Spleen (tissue), 13 donors: ENCODE results near the gene RITA1. TPM values are rescaled to one million over a fixed set of nuclear protein-coding genes. Genes with fewer than 3 reads are reported as not detected.

ENCODE experiments used
- DNase-seq: peaks from one replicate; pipeline ENCODE4 v3.0.0-alpha.2; 2020
- H3K27ac ChIP-seq, 8 donors: fragments of 200-600 bp; sonication (generic) in 7 of 8; 1 replicate in 4 of 8; 2 replicates in 4 of 8; pipeline versions ENCODE4 v1.5.0 to v1.8.0; 2016 to 2021; ENCODE audit warnings: inconsistent platforms in 4 of 8, mild to moderate bottlenecking in 4 of 8, moderate library complexity in 1 of 8
- H3K27me3 ChIP-seq, 7 donors: fragments of 200-600 bp; sonication (generic) in 6 of 7; replicated peaks in 1 of 7; 1 replicate in 4 of 7; 2 replicates in 3 of 7; pipeline versions ENCODE4 v1.5.0 to v1.8.0; 2016 to 2021; ENCODE audit warnings: inconsistent platforms in 3 of 7, mild to moderate bottlenecking in 1 of 7
- H3K36me3 ChIP-seq, 6 donors: fragments of 200-600 bp; sonication (generic) in 5 of 6; 1 replicate in 4 of 6; 2 replicates in 2 of 6; pipeline versions ENCODE4 v1.5.0 to v1.8.0; 2016 to 2021; ENCODE audit warnings: inconsistent platforms in 2 of 6
- H3K4me1 ChIP-seq, 6 donors: fragments of 200-600 bp; sonication (generic) in 5 of 6; 1 replicate in 3 of 6; 2 replicates in 3 of 6; pipeline versions ENCODE4 v1.5.0 to v1.8.0; 2016 to 2021; ENCODE audit warnings: inconsistent platforms in 3 of 6
- H3K4me3 ChIP-seq, 8 donors: fragments of 200-600 bp; sonication (generic) in 7 of 8; 1 replicate in 4 of 8; 2 replicates in 4 of 8; pipeline versions ENCODE4 v1.5.0 to v1.8.0; 2016 to 2021; ENCODE audit warnings: inconsistent platforms in 4 of 8, mild to moderate bottlenecking in 4 of 8, moderate library complexity in 2 of 8
- H3K9me3 ChIP-seq, 8 donors: fragments of 200-600 bp; sonication (generic) in 7 of 8; 1 replicate in 4 of 8; 2 replicates in 4 of 8; pipeline versions ENCODE4 v1.5.0 to v1.8.0; 2016 to 2021; ENCODE audit warnings: inconsistent platforms in 4 of 8
- CTCF ChIP-seq, 11 experiments: fragments of 200-600 bp in 7 of 11; fragments of 450-650 bp in 4 of 11; sonication (generic) in 4 of 11; IDR thresholded peaks in 8 of 11; conservative IDR thresholded peaks in 3 of 11; 1 replicate in 7 of 11; 2 replicates in 4 of 11; pipeline versions ENCODE4 v1.4.0 to v1.8.0; 2016 to 2021; ENCODE audit warnings: antibody characterized with exemption in 11 of 11, inconsistent platforms in 4 of 11, mild to moderate bottlenecking in 1 of 11
- POLR2A ChIP-seq, 3 donors: fragments of 450-650 bp; IDR thresholded peaks; one replicate each; pipeline ENCODE4 v1.5.1; 2017; ENCODE audit warnings: antibody characterized with exemption in 3 of 3, mild to moderate bottlenecking in 1 of 3
- POLR2AphosphoS5 ChIP-seq, 3 donors: sonication (generic); formaldehyde crosslinking; IDR thresholded peaks; one replicate each; pipeline ENCODE4 v1.5.1; 2017; ENCODE audit warnings: antibody characterized with exemption in 3 of 3
- WGBS, 5 donors: extraction: QIAGEN DNeasy Blood & Tissue Kit in 3 of 5; methylation state at CpG; one replicate each; pipeline versions ENCODE4 v1.1.5 to v1.1.7; 2013 to 2018; 5-methylcytosine and 5-hydroxymethylcytosine counted together
- intact Hi-C: fragments of 100-400 bp; cut with DNase I; formaldehyde crosslinking; loops from one replicate; pipeline ENCODE4 v1.15.0; 2023; ENCODE audit warnings: low total_unique reads
- long read RNA-seq, 2 donors: transcript quantifications; one replicate each; lab custom pipeline, GENCODE V29; 2026
- polyA plus RNA-seq, 3 donors: library from polyadenylated mRNA; stranded (reverse); fragments of 200-250 nt; gene quantifications; one replicate each; pipeline ENCODE4 v1.2.1, GENCODE V29; 2013
- total RNA-seq, 7 donors: library from RNA; depleted of rRNA in 3 of 7; stranded (reverse); fragments of >200 nt in 3 of 7; fragmentation: NEBNext Ultra II Directional in 4 of 7; extraction: Animal tissue kit (Norgen Biotek cat#: 25700) in 4 of 7; gene quantifications; one replicate each; pipeline versions ENCODE4 v1.1.0 to v1.2.1, GENCODE V29; 2016 to 2021
- donor health status: healthy with polysubstance abuse.
- donor health status: DM: no; HTN: no; CAD: no; lungs with moderate emphysema.
- donor health status: DM: no; HTN: no; CAD: no.
- donor health status: Bipolar disorder and iron deficiency.
- donor health status: healthy.
- donor health status: DM: no; HTN: no; CAD: no.
- donor health status: DM: yes; HTN: yes; CAD: no.

The RITA1 gene, protein sequence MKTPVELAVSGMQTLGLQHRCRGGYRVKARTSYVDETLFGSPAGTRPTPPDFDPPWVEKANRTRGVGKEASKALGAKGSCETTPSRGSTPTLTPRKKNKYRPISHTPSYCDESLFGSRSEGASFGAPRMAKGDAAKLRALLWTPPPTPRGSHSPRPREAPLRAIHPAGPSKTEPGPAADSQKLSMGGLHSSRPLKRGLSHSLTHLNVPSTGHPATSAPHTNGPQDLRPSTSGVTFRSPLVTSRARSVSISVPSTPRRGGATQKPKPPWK
- total RNA-seq (10 to 100 TPM; 11.1 to 15.6 (median 11.9) TPM), polyA plus RNA-seq (10 to 100 TPM in 2 of 3 donors, 1 to 10 TPM in 1; 9.0 to 15.5 (median 13.0) TPM)
- long read RNA-seq, donor 1, transcript RITA1-201 (4 exons, 2,053 nt), result major isoform, 5 of 5 reads
- long read RNA-seq, donor 1, partial matches to known transcripts, result 0 of 5 reads
- long read RNA-seq, donor 1, other reads (novel, unspliced or antisense), result 0 of 5 reads
- long read RNA-seq, donor 2, transcript RITA1-201 (4 exons, 2,053 nt), result major isoform, 10 of 10 reads
- long read RNA-seq, donor 2, partial matches to known transcripts, result 0 of 10 reads
- long read RNA-seq, donor 2, other reads (novel, unspliced or antisense), result 0 of 10 reads

DNA sequence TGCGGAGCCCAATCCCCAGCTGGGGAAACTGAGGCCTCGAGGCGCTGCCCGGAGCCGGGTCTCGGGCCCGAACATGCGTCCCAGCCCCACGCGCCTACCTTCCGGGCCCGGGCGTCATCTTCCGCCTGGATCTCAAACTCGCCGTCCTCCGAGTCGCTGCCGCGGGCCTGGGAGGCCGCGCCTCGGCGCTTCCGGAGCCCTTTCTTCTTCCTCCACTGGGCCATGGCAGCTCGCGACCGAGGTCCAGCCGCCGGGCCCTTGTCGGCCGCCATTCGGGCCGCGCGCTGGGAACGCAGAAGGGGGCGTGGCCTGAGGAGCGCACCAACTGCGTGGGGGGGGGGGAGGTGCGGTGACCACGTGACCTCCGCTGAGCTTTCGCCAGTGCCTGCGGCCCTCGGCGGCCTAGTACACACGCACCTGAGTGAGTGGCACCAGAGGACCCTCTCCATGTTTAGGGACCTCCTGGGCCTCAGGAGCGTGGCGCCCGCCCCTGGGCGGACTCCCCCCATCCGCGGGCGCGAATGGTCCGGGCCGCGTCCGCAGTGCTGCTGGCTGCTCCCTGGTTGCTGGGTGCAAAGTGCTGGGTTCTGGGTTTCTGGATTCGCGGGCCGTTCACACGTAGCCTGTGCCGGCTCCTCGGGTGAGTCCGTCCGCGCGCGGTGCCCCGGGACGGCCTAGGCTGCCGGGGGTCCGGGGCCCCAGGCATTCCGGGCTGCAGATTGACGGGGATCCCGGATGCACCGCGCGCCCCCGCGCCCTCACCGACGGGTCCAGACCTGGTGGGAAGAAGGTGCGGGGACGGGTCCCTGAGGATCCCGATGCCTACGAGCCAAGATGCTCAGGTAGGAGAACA, at the start of gene RITA1, which contains the start of gene DDX54:
RITA1 (plus strand) TSS at position 542 of the 853 bp plus-strand sequence. CDS start 1,026 bp downstream, outside the sequence.
DDX54 (minus strand) TSS at position 299 of the 853 bp plus-strand sequence; CDS start at position 272, 27 bp downstream.
- DNase-seq, result peak; percentile 95
- Histone ChIP-seq H3K27me3 (no peaks in the 10 kb centered on the region), H3K4me1 (peaks cover 19 to 61% (median 38%) of the 10 kb centered on the region in 6 donors), H3K9me3 (no peaks in the 10 kb centered on the region), H3K27ac (peak within 1 kb of the TSS; percentile 93 to 99 (median 96)), H3K4me3 (peak within 1 kb of the TSS; percentile 89 to 100 (median 100)), H3K36me3 (peaks cover 1 to 49% (median 17%) of the 10 kb centered on the region in 6 donors)
- intact Hi-C loops, result no loop called here
- peak; percentile 87 to 93 (median 88) for TF ChIP-seq POLR2AphosphoS5 (IDR thresholded peaks at IDR 0.05)
- peak in 1 of 11 experiments; percentile 9 for TF ChIP-seq CTCF (IDR thresholded peaks at IDR 0.05 in 8 of 11, conservative IDR thresholded peaks at IDR 0.05 in 3 of 11)
- TF ChIP-seq POLR2A (IDR thresholded peaks at IDR 0.05), result peak in 2 of 3 donors; percentile 42 to 68
- 0 to 1% (median 0%) methylated on average over 40 to 89 of the region's 89 CpGs for WGBS, 5 donors

DNA sequence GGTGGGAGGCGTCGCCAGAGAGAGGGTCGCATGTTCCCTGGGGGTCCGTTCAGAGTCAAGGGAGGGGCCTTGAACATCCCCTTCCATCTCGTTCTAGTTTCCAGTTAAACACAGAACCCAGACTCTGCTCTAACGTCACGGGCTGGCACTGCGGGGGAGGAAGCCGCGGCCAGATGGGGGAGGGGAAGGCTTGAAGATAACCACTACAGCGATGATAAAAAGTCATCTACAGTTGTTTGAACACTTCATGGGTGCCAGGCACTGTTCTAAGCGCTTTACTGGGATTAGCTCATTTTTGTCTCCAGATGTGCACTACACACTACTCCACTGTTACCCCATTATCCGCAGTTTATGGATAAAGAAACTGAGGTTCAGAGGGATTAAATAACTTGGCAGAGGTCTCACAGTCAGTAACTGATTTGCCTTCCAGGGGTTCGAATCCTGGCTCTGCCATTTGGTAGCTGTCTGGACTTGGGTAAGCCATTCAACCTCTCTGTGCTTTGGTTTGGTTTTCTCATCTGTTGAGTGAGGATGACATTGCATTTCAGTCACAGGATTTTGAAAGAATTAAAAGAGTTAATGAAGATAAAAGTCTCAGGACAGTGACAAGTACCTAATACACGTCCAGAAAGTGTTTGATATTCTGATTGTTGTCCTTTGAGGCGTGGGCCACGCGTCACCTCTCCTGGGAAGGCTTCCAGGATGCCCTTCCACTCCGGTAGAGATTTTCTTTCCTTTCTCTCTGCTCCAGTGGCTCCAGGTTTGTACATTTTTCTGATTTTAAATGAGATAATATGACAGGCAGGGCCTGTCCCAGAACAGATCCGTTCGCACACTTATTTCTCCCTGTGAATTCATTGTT, 49.2 kb upstream of the RITA1 start:
- Histone ChIP-seq H3K36me3 (no peaks in the 10 kb centered on the region), H3K9me3 (no peaks in the 10 kb centered on the region), H3K27ac (no peak overlapping the region), H3K4me1 (peaks cover 7 to 18% (median 14%) of the 10 kb centered on the region in 6 donors), H3K27me3 (peaks cover 0 to 41% (median 14%) of the 10 kb centered on the region in 7 donors), H3K4me3 (peak overlapping the region in 7 of 8 donors; percentile 1 to 62 (median 24))
- intact Hi-C loops, result no loop called here
- TF ChIP-seq CTCF (IDR thresholded peaks at IDR 0.05 in 8 of 11, conservative IDR thresholded peaks at IDR 0.05 in 3 of 11) (no peak), POLR2A (IDR thresholded peaks at IDR 0.05) (no peak), POLR2AphosphoS5 (IDR thresholded peaks at IDR 0.05) (no peak)
- DNase-seq, result peak; percentile 81
- 35 to 40% (median 38%) methylated on average over 20 to 21 of the region's 21 CpGs for WGBS, 5 donors

DNA sequence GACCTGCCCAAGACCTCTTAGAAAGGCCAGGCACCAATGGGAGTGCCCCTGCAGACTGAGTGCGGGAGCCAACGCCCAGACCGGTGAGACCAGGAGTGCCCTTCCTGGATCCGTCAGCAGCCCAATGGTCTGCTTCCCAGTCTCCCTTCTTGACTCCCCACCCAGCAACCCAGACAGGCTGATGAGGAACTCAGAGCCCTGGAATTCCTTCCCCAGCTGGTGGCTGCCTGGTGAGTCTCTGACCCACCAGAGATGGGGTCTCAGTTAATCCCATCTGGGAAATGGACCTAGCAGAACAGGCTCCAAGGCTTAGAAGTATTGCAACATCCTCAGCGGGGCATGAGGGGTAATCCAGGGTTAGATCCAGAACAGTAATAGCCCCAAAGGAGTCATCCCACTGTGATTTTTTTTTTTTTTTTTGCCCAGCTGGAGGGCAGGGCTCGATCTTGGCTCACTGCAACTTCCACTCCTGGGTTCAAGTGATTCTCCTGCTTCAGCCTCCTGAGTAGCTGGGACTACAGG, 48.5 kb upstream of the RITA1 start:
- WGBS, 5 donors, result 76 to 89% (median 81%) methylated on average over 6 of the region's 6 CpGs
- Histone ChIP-seq H3K36me3 (no peaks in the 10 kb centered on the region), H3K27me3 (peaks cover 0 to 41% (median 14%) of the 10 kb centered on the region in 7 donors), H3K4me3 (no peak overlapping the region), H3K9me3 (no peaks in the 10 kb centered on the region), H3K27ac (no peak overlapping the region), H3K4me1 (peaks cover 7 to 25% (median 17%) of the 10 kb centered on the region in 6 donors)
- DNase-seq, result peak; percentile 53
- TF ChIP-seq CTCF (IDR thresholded peaks at IDR 0.05 in 8 of 11, conservative IDR thresholded peaks at IDR 0.05 in 3 of 11), result no peak
- TF ChIP-seq POLR2AphosphoS5 (IDR thresholded peaks at IDR 0.05), result no peak
- no peak for TF ChIP-seq POLR2A (IDR thresholded peaks at IDR 0.05)
- intact Hi-C loops, result no loop called here
